ENCODE measurements around the gene CHRM4.
A peak's percentile ranks its signal among the peaks of the same experiment; 100 is the strongest.
"Not testable (repeated sequence)": the region's sequence is repeated elsewhere in the genome, so short reads cannot be mapped to it uniquely, and the experiment has no call there.

The CHRM4 gene

DNA sequence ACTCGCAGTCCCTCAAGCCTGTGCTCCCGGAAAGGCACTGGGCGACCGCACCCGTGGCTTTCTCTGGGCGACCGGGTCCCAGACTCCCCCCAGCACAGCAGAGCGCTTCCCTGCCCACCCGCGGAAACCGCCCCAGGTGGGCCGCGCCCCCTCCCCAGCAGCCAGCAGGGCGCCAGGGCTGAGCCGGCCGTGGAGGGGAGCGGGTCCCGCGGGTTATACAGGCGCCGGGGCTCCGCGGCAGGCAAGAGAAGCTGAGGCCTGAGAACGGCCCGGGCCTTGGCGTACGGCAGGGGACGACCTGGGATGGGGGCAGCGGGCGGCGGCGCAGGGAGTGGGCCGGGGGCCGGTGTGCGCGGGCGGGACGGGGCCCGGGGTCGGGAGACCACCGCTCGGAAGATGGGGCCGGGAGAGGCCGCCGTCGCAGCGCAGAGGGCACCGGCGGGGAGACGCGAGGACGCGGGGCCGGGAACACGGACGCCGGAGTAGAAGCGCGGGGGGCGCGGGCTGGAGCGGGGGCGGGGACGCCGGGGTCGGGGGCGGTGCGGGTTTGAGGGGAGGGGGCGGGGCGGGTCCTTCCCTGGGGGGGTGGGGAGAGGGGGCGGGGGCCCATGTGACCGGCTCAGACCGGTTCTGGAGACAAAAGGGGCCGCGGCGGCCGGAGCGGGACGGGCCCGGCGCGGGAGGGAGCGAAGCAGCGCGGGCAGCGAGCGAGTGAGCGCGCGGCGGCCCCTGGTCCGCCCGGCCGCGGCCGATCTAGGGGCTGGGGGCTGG is 10.3 kb downstream of the CHRM4 start, which contains the start of gene MDK:
MDK (plus strand) TSS at position 622 of the 771 bp plus-strand sequence. CDS start 389 bp downstream, outside the sequence.
- no peak for DNase-seq (ENCODE audit: low read depth, low spot score)
- TF ChIP-seq YY1 (IDR thresholded peaks at IDR 0.05; ENCODE audit: insufficient read depth, insufficient read length) (no peak), SUZ12 (IDR thresholded peaks at IDR 0.05; ENCODE audit: extremely low read depth, insufficient read depth, insufficient read length) (no peak), ZNF274 (IDR thresholded peaks at IDR 0.05; ENCODE audit: low read depth, low read length) (no peak)
- Histone ChIP-seq H3K9ac (ENCODE audit: insufficient read length, low read depth) (peak within 1 kb of the TSS; percentile 92), H3K9me3 (ENCODE audit: insufficient read depth, low read length) (no peaks in the 10 kb centered on the region), H3K27me3 (ENCODE audit: insufficient read depth, insufficient read length) (peaks cover 4% of the 10 kb centered on the region), H3K4me3 (ENCODE audit: insufficient read length, low read depth) (peak within 1 kb of the TSS; percentile 98), H3K4me1 (ENCODE audit: insufficient read depth, insufficient read length) (peaks cover 23% of the 10 kb centered on the region), H3K36me3 (ENCODE audit: insufficient read depth, insufficient read length, low read length) (peaks cover 55% of the 10 kb centered on the region)

DNA sequence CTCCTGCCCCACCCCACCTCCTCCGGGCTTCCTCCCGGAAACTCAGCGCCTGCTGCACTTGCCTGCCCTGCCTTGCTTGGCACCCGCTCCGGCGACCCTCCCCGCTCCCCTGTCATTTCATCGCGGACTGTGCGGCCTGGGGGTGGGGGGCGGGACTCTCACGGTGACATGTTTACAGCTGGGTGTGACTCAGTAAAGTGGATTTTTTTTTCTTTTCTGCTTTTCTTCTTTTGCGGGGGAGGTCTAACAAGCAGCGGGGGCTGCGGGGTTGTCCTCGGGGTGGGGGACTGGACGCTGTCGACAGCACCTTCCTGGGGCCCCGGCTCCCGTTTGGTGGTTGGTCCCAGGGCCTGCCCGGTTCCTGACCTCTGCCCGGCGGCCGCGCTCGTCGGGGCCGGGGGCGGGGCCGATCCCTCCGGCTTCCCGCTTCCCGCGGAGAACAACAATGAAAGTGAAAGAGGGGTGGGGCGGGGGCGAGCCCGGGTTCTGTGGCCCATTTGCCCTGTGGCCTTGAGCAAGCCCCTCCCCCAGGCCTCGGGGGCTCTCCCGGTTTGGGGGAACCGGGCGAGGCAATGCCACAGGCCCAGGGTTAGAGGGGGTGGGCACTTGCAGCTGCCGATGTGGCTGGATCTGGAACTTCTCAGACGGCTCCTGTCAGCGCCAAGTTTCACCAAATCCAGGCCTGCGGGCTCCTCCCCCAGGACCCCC is 11.1 kb downstream of the CHRM4 start:
- H3K27me3 ChIP-seq (ENCODE audit: insufficient read depth, insufficient read length), result no peaks in the 10 kb centered on the region
- peaks cover 23% of the 10 kb centered on the region for H3K4me1 ChIP-seq (ENCODE audit: insufficient read depth, insufficient read length)
- peak overlapping the region; percentile 91 for H3K9ac ChIP-seq (ENCODE audit: insufficient read length, low read depth)
- no peaks in the 10 kb centered on the region for H3K9me3 ChIP-seq (ENCODE audit: insufficient read depth, low read length)
- peaks cover 62% of the 10 kb centered on the region for H3K36me3 ChIP-seq (ENCODE audit: insufficient read depth, insufficient read length, low read length)
- H3K4me3 ChIP-seq (ENCODE audit: insufficient read length, low read depth), result peak overlapping the region; percentile 63
- no peak for DNase-seq (ENCODE audit: low read depth, low spot score)
- TF ChIP-seq ZNF274 (IDR thresholded peaks at IDR 0.05; ENCODE audit: low read depth, low read length) (no peak), SUZ12 (IDR thresholded peaks at IDR 0.05; ENCODE audit: extremely low read depth, insufficient read depth, insufficient read length) (no peak), YY1 (IDR thresholded peaks at IDR 0.05; ENCODE audit: insufficient read depth, insufficient read length) (no peak)

- Histone ChIP-seq H3K9ac (ENCODE audit: insufficient read length, low read depth) (peak overlapping the region; percentile 75), H3K4me3 (ENCODE audit: insufficient read length, low read depth) (peak overlapping the region; percentile 63), H3K36me3 (ENCODE audit: insufficient read depth, insufficient read length, low read length) (peaks cover 66% of the 10 kb centered on the region), H3K4me1 (ENCODE audit: insufficient read depth, insufficient read length) (peaks cover 23% of the 10 kb centered on the region)
- DNase-seq (ENCODE audit: low read depth, low spot score); H3K27me3 ChIP-seq (ENCODE audit: insufficient read depth, insufficient read length); H3K9me3 ChIP-seq (ENCODE audit: insufficient read depth, low read length): not testable (repeated sequence)
Measured at GRCh38 chr11:46379482-46380293, 11.9 kb downstream of the CHRM4 start.

DNA sequence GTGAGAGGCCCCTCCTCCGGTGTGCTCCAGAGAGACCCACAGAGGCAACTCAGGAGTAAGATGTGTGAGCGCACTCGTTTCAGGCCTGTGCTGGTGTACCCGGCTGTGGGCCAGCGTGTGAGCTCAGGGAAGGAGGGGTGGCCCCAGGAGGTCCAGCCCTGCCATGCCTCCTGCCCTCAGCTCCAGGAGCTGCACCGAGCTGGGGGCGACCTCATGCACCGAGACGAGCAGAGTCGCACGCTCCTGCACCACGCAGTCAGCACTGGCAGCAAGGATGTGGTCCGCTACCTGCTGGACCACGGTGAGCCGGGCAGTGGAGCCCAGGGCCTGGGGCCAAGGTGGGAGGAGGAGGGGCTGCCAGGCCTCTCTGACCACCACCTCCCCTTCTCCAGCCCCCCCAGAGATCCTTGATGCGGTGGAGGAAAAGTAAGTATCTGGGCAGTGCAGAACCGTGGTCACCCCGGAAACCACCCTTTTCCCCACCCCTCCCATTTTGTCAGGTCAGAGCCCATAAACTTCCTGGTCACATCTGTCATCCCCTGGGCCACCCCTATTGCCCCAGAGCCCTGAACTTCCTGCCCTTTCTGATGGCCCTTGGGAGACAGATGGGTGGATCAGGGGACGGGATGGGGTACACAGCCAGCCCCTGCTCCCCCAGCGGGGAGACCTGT is 12.6 kb downstream of the CHRM4 start:
- peak overlapping the region; percentile 75 for H3K9ac ChIP-seq (ENCODE audit: insufficient read length, low read depth)
- peaks cover 70% of the 10 kb centered on the region for H3K36me3 ChIP-seq (ENCODE audit: insufficient read depth, insufficient read length, low read length)
- H3K4me1 ChIP-seq (ENCODE audit: insufficient read depth, insufficient read length), result peaks cover 20% of the 10 kb centered on the region
- no peak for TF ChIP-seq SUZ12 (IDR thresholded peaks at IDR 0.05; ENCODE audit: extremely low read depth, insufficient read depth, insufficient read length)
- TF ChIP-seq YY1 (IDR thresholded peaks at IDR 0.05; ENCODE audit: insufficient read depth, insufficient read length), result no peak
- TF ChIP-seq ZNF274 (IDR thresholded peaks at IDR 0.05; ENCODE audit: low read depth, low read length), result no peak
- no peak overlapping the region for H3K4me3 ChIP-seq (ENCODE audit: insufficient read length, low read depth)
- no peak for DNase-seq (ENCODE audit: low read depth, low spot score)
- H3K27me3 ChIP-seq (ENCODE audit: insufficient read depth, insufficient read length), result no peaks in the 10 kb centered on the region
- H3K9me3 ChIP-seq (ENCODE audit: insufficient read depth, low read length), result no peaks in the 10 kb centered on the region

DNA sequence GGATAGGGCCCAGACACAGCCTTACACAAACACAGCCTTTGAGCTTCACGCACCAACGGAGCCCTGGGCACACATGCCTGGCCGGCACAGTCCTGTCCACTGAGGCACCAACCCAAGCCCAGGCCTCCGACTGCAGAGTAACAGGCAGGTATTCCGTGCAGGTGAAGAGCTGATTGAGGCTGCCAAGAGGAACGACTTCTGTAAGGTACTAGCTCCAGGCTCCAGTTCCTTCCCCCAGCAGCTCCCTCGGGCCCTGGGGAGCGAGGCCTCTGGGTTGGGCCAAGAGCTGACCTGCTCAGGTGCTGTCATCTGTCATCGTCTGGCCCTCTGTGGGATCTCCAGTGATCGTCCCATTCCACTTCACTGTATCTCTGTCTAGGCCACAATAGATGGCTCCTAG is 13.3 kb downstream of the CHRM4 start:
- peaks cover 16% of the 10 kb centered on the region for H3K4me1 ChIP-seq (ENCODE audit: insufficient read depth, insufficient read length)
- no peak for TF ChIP-seq YY1 (IDR thresholded peaks at IDR 0.05; ENCODE audit: insufficient read depth, insufficient read length)
- no peak for TF ChIP-seq SUZ12 (IDR thresholded peaks at IDR 0.05; ENCODE audit: extremely low read depth, insufficient read depth, insufficient read length)
- TF ChIP-seq ZNF274 (IDR thresholded peaks at IDR 0.05; ENCODE audit: low read depth, low read length), result no peak
- H3K9me3 ChIP-seq (ENCODE audit: insufficient read depth, low read length), result no peaks in the 10 kb centered on the region
- H3K9ac ChIP-seq (ENCODE audit: insufficient read length, low read depth), result peak overlapping the region; percentile 75
- DNase-seq (ENCODE audit: low read depth, low spot score), result no peak
- H3K36me3 ChIP-seq (ENCODE audit: insufficient read depth, insufficient read length, low read length), result peaks cover 68% of the 10 kb centered on the region
- H3K27me3 ChIP-seq (ENCODE audit: insufficient read depth, insufficient read length), result no peaks in the 10 kb centered on the region
- H3K4me3 ChIP-seq (ENCODE audit: insufficient read length, low read depth), result no peak overlapping the region

GRCh38 chr11:46377831-46378230 is 13.7 kb downstream of the CHRM4 start:
- Histone ChIP-seq H3K9ac (ENCODE audit: insufficient read length, low read depth) (no peak overlapping the region), H3K4me1 (ENCODE audit: insufficient read depth, insufficient read length) (peaks cover 13% of the 10 kb centered on the region), H3K9me3 (ENCODE audit: insufficient read depth, low read length) (no peaks in the 10 kb centered on the region), H3K4me3 (ENCODE audit: insufficient read length, low read depth) (no peak overlapping the region), H3K36me3 (ENCODE audit: insufficient read depth, insufficient read length, low read length) (peaks cover 66% of the 10 kb centered on the region), H3K27me3 (ENCODE audit: insufficient read depth, insufficient read length) (no peaks in the 10 kb centered on the region)
- DNase-seq (ENCODE audit: low read depth, low spot score), result no peak
- TF ChIP-seq YY1 (IDR thresholded peaks at IDR 0.05; ENCODE audit: insufficient read depth, insufficient read length) (no peak), ZNF274 (IDR thresholded peaks at IDR 0.05; ENCODE audit: low read depth, low read length) (no peak), SUZ12 (IDR thresholded peaks at IDR 0.05; ENCODE audit: extremely low read depth, insufficient read depth, insufficient read length) (no peak)

All from NT2/D1 (cell line).